ENCODE results near the gene TFAP2B.

DNA sequence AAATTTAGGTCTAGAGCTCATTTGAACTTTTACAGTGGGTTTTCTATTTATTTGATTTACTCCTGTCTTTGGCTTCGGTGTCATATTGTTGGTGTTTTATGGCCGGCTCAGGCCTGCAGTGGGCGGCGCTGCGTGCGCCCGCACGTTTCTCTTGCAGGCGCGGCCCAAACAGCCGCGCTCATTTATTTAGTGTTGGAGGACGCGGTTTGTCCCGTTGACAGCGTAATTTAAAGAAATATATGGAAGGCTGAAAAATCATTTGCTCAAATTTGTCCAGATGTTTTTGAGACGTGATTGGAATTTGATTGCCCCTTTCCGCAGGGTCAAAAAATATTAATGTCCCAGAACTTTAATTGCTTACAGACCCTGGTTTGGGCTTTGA, 22.1 kb downstream of the TFAP2B start:
- TF ChIP-seq, protein P1, sequence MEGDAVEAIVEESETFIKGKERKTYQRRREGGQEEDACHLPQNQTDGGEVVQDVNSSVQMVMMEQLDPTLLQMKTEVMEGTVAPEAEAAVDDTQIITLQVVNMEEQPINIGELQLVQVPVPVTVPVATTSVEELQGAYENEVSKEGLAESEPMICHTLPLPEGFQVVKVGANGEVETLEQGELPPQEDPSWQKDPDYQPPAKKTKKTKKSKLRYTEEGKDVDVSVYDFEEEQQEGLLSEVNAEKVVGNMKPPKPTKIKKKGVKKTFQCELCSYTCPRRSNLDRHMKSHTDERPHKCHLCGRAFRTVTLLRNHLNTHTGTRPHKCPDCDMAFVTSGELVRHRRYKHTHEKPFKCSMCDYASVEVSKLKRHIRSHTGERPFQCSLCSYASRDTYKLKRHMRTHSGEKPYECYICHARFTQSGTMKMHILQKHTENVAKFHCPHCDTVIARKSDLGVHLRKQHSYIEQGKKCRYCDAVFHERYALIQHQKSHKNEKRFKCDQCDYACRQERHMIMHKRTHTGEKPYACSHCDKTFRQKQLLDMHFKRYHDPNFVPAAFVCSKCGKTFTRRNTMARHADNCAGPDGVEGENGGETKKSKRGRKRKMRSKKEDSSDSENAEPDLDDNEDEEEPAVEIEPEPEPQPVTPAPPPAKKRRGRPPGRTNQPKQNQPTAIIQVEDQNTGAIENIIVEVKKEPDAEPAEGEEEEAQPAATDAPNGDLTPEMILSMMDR (IDR thresholded peaks at IDR 0.05): no peak
- TF ChIP-seq POLR2A (IDR thresholded peaks at IDR 0.05): no peak
